Stimulated activated CD4-positive, alpha-beta T cell treated with anti-CD3 and anti-CD28 coated beads, Interleukin-15, amount 100 ng/mL, for 24 hours (primary cell): ENCODE results near the gene KCNH4.
"Not testable (repeated sequence)": the region's sequence is repeated elsewhere in the genome, so short reads cannot be mapped to it uniquely, and the experiment has no call there.

ENCODE experiments used
- DNase-seq: peaks from one replicate; pipeline ENCODE4 v3.0.0-alpha.2; 2020

Gene KCNH4

GRCh38 chr17:42180922-42181850 lies at the start of gene KCNH4:
KCNH4 (minus strand) TSS chr17:42181142; CDS start chr17:42180945, 197 bp downstream.
- DNase-seq = peak; percentile 93

- no peak for DNase-seq
Measured at GRCh38 chr17:42230225-42230624, 49.3 kb upstream of the KCNH4 start.

GRCh38 chr17:42227849-42228700 lies 47.1 kb upstream of the KCNH4 start:
- no peak for DNase-seq

- DNase-seq = no peak
Measured at GRCh38 chr17:42225646-42226045, 44.7 kb upstream of the KCNH4 start.

- DNase-seq = no peak
Measured at GRCh38 chr17:42224651-42225050, 43.7 kb upstream of the KCNH4 start.

GRCh38 chr17:42221886-42222745 lies 41.2 kb upstream of the KCNH4 start:
- peak; percentile 62 for DNase-seq

- DNase-seq = not testable (repeated sequence)
Measured at GRCh38 chr17:42219280-42219679, 38.3 kb upstream of the KCNH4 start.

- DNase-seq = no peak
Measured at GRCh38 chr17:42214156-42214555, 33.2 kb upstream of the KCNH4 start.

- no peak for DNase-seq
Measured at GRCh38 chr17:42212382-42212781, 31.4 kb upstream of the KCNH4 start.

- not testable (repeated sequence) for DNase-seq
Measured at GRCh38 chr17:42211921-42212341, 31.0 kb upstream of the KCNH4 start.

GRCh38 chr17:42210046-42210445 lies 29.1 kb upstream of the KCNH4 start:
- DNase-seq = no peak

- not testable (repeated sequence) for DNase-seq
Measured at GRCh38 chr17:42206153-42206612, 25.2 kb upstream of the KCNH4 start.

- DNase-seq = no peak
Measured at GRCh38 chr17:42203354-42203753, 22.4 kb upstream of the KCNH4 start.

GRCh38 chr17:42202696-42203095 lies 21.8 kb upstream of the KCNH4 start:
- DNase-seq = no peak

- DNase-seq = no peak
Measured at GRCh38 chr17:42202159-42202558, 21.2 kb upstream of the KCNH4 start.

- no peak for DNase-seq
Measured at GRCh38 chr17:42201458-42201772, 20.5 kb upstream of the KCNH4 start.

- DNase-seq = no peak
Measured at GRCh38 chr17:42200706-42201457, 19.9 kb upstream of the KCNH4 start.

GRCh38 chr17:42199416-42200011 lies 18.6 kb upstream of the KCNH4 start:
- no peak for DNase-seq

- DNase-seq = no peak
Measured at GRCh38 chr17:42198897-42199296, 18.0 kb upstream of the KCNH4 start.

- DNase-seq = no peak
Measured at GRCh38 chr17:42197564-42198156, 16.7 kb upstream of the KCNH4 start.
